Testis (tissue), 2 donors: ENCODE data around the gene CC2D2A.

Experiments used
- CTCF ChIP-seq, 3 experiments: fragments of 450-650 bp in 2 of 3; fragments of 200-600 bp in 1 of 3; sonication (generic) in 1 of 3; IDR thresholded peaks; one replicate each; pipeline ENCODE4 v1.5.1; 2016 to 2019; ENCODE audit warnings: antibody characterized with exemption in 3 of 3, mild to moderate bottlenecking in 2 of 3, moderate library complexity in 1 of 3
- POLR2A ChIP-seq: fragments of 450-650 bp; IDR thresholded peaks from one replicate; pipeline ENCODE4 v1.6.1; 2017; ENCODE audit warnings: antibody characterized with exemption, mild to moderate bottlenecking, moderate library complexity

GRCh38 chr4:15525080-15525479 lies 55.4 kb downstream of the CC2D2A start:
- TF ChIP-seq CTCF (IDR thresholded peaks at IDR 0.05) (no peak), POLR2A (no peak)
